ENCODE results near the gene RXRA.

RXRA gene

DNA sequence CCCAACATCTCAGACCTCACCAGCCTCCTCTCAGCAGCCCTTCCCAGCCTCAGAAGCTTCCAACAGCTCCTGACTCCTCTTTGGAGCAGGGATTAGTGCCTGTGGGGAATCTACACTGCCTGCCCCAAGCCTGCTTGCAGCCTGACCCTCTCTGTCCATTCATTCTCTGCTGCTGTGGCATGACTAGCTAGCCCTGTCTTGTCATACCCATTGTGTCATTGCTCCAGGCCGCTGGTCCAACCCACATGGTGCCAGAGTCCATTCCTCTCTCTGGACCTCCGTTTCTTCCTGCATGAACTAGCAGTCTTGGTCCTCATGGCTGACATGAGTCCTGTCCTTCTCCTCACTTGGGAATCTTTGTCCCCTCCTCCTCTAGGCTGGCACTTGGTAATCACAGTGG is 12.8 kb upstream of the RXRA start:
- no peak for DNase-seq

DNA sequence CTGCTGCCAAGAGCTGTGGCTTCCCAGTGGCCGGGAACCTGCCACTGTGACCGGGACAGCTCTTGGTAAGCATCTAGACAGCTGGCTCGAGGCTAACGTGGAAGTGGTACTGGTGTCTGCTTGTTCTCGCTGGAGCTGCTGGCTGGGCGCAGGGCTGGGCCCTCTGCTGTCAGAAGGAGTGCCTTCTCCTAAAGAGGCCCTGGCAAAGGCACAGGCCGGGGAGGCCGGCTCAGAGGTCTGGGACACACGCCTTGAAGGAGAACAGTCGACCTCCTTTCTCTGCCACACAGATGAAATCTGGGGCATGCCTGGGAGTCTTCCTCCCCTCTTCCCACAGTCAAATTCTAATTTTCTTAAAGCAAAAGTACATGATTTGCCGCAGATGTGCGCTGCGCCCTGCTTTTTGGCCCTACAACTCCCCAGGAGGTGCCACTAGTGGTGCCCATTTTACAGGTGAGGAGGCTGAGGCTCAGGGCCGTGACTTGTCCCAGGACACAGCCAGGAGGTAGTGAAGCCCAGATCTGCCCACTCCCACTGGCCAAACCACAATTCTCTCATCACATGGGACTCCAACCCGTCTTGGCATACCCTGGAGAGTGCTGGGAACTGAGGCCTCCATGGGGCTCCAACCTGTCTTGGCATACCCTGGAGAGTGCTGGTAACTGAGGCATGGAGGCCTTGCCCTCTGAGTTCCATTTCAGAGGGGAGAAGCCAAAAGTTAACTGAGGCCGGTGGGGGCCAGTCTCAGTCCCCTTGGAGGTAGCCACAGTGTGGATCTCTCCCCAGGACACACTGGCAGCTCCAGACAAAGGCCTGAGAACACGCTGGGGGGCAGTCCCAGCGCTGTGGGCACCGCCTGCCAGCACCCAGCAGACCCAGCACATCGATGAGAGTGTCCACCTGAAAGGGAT is 12.0 kb upstream of the RXRA start:
- no peak for DNase-seq

DNA sequence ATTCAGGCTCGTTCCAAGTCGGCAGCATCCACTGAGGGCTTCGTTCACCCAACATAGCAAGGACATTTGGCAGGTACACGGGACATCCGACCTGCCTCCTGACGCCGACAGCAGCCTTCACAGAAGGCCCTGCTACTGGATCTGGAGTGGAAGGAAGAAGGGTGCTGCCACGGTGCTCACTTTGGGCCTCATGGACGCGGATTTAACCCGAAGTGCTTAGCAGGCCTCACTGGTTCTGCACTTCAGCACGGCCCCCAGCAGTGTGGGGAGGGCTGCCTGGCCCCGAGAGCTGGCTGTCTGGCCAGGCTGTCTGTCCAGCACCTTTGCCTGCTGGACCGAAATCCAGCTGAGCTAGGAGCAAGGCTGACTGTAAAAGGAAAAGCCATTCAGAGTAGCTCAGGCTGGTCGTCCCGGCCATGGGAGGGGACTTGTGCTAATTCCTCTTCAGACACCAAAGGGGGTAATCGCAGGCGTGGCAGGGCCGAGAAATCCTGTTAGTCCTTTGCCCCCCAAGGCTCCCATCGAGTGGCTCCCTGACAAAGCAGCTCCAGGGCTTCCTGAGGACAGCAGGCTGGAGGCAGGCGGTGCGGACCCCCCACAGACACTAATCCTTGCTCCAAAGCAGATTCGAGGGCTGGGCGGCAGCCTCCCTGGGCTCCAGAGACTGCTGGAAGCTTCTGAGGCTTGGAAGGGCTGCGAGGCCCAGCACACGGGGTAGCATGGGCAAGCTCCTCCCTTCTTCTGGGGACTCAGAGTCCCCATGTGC is 11.1 kb upstream of the RXRA start:
- DNase-seq = no peak

DNA sequence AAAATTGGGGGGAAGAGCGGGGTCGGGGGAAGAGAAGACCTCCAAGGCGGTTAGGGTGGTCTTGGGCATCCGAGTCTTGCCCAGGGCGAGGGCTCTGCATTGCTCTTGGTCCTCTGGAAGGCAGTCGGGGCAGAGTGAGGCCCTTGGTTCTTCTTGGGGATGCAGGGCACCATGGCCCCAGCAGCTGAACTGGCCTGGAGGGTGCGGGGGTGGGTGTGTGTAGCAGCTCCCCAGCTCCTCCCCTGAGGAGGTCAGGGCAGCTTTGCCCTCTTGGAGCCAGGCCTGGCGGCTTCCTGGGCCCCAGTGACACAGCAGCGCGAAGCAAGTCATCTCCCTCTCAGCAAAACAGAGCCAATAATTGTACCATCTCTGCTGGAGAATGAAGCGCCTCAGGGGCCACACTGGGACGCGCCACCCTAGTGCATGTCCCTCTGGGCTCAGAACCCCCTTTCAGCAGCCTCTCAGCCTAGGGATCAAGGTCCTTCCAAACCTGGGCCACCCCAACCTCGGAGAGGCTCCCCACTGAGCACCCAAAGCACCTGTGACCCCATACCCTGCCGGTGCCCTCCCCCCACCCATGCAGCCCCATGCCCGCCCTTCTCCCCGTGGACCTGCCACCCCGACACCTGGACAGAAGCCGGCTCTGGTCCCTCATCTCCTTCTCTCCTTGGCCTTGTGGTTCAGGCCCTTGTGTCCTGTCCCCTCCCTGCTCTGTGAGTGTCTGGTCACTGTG is 10.4 kb upstream of the RXRA start:
- no peak for DNase-seq

DNA sequence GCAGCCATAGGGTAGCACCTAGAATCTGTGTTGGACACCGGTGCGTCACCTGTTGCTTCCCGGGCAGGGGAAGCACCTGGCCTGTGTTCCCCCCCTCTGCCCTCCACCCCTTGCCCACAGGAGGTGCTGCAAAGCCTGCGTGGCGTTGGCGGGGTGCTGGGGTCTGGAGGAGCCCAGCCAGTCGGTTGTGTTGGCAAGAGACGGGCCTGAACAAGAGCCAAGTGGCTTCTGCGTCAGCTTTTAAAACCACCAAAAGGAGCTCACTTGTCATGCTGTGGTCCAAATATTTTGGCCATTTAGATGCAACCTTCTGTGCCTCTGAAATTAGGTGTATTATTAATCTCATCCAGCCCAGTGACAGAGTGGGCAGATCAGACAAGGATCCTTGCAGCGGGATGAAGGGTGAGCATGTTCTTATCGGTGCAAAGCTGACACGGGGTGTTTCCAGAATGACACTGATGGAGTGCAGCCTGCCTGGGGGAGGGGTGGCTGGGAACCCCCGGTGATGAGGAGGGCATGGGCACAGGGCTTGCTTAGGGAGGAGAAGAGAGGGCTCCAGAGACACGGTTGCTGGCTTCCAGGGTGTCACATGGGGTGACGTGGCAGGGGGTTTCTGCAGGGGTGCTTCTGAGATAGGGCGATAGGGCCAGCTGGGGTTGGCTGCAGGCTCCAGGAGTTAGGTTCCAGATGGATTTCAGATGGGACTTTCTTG is 9.7 kb upstream of the RXRA start:
- DNase-seq = no peak

DNA sequence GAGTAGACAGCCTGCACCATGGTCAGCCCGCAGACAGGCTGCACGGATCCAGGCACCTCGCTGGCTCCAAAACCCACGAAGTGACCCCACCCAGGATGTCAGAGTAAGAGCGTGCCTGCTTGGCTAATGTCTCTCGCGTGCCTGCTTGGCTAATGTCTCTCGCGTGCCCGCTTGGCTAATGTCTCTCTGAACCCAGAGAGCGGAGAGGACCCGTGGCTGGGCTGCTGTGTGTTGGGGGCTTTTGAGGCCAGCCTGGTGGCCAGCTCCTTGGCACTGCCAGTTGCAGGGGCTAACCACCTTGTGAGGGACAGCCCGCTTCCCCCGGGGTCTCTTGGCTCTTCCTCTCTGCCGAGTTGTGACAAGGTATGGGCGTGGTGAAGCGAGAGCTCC is 8.9 kb upstream of the RXRA start:
- DNase-seq = no peak

DNA sequence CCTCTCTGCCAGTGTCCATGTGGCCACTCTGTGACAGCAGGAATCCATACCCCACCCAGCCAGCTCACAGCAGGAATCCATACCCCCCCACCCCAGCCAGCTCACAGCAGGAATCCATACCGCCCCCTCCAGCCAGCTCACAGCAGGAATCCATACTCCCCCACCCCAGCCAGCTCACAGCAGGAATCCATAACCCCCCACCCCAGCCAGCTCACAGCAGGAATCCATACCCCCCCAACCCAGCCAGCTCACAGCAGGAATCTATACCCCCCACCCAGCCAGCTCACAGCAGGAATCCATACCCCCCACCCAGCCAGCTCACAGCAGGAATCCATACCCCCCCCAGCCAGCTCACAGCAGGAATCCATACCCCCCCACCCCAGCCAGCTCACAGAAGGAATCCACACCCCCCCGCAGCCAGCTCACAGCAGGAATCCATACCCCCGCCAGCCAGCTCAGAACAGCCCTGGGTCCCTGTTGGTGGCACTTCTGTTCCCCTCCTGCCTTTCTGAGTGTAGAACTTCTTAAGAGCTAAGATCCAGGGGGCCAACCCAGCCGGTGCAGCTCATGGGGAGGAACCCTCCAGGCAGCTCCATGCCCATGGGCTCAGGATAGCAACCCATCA is 8.4 kb upstream of the RXRA start:
- DNase-seq = no peak

DNA sequence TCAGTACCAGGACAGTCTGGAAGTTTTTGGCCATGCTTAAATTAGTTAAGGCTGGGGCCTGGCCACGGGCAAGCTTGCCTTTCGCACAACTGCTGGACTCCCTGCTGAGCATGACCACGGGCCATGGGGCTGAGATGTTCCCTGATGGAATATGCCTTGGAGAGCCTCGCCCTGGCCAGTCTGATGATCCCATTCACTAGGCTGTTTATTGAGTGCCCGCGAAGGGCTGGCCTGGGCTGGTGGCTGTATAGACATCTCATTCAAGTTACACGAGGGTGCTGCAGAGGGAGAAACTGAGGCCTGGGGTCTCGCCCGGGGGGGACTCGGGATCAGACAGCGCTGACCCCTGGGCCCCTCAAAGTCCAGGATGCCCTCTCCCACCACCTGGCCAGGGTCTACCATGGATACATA is 7.8 kb upstream of the RXRA start:
- no peak for DNase-seq

DNA sequence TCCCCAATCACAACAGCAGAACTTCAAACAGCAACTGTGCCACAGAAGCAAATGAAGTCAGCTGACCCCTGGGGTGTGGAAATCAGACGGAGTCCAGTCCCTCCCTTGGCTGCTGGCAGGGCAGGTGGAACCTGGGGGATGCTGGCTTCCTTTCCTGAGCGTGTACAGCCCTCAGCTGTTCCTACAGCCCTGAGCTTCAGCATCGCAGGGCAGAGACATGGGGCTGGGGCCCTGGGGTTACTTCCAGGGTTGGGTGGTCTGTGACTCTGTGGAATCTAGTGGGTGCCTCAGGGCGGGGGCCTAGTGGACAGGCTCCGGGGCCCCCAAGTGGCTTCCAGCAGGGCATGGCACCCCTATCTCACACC is 7.3 kb upstream of the RXRA start:
- no peak for DNase-seq

DNA sequence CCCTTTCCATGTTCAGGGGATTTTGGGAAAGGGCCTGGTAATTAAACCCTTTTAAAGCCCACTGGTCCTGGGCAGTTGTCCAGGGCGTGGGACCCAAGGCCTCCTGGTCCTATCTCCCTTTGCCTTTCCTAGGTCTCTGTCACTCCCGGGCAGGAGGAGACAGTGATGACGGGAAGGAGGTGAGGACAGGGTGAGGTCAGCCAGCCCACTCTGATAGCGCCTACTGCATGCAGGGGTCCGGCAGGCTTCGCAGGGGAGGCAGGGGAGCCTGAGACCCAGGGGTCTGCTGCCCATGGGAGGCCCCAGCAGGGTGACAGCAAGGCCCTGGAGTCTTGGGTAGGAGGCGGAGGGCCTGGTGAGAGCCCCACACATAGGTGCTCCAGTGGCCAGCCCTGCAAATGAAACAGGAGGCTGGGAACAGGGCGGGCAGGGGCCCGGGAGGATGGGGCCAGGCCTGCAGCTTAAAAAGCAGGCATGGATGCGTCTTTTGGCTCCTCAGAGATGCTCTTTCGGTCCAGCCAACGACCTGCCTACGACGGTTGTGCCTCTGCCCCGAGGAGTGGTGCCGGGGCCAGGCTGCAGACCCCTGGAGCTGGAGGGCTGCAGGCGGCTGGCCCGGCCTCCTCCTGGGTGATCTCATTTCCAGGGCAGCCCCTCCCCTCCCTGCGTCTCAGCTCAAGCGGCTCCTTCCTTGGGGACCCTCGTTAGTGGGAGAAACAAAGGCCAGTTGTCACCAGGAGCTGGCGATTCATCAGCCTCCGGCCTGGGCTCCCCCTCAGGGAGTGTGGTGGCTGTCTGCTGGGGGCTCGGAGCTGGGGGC is 6.7 kb upstream of the RXRA start:
- DNase-seq = no peak

DNA sequence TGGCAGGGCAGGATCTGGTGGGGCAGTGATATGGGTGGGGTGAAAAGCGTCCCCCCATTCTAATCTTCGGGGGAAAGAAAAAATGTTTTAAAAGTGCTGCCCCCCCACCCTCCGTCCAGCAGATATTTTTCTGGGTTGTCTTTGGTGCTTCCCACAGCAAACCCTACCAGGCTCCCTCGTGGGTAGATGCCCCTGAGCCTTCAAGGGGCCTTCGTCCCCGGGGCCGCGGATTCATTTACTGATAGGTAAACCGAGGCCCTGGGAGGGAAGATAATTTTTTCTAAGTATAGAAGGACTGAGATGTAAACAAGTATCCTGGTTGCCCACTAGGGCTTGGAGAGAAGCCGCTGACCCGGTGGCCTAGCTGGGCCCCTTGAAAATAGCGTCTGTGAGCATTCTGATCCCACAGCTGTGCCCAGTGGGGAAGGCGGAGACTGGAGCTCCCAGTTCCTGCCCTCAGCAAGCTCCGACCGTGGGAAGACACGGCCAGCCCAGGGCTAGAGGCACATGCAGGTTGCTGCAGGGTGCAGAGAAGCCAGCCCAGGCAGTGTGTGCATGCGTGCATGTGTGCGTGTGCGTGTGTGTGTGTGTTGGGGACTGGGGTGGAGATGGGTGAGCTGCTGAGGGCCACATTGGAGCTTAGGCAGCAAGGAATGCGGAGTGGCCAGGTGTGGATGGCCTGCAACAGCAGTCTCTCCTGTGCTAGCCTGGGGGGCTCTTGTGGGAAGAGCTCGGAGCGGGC is 6.0 kb upstream of the RXRA start:
- no peak for DNase-seq

DNA sequence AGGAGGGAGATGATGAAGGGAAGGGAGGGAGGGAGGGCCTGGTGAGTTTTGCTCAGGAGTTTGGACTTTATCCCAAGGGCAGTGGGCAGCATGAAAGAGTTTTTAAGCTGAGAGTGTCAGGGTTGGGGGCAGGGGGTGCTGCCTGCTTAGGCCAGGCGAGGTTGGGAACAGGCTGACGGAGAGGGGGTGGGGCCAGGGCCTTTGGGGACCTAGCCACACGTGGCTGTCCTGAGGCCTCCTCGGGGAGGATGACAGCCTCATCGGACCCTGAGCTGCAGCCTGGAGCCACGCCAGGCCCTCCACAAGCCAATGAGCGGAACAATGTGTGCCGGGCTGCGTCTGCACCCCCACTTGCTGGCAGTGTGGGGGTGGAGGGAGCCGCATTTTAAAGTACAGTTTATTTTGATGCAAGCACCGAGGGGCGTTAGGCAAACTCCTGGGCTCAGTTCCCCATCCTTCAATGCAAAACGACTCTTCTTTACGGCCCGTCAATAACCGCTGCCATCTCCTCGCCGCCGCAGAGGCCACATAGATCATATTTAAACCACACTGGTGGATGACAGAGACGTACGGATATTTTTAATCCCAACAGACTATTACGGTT is 5.3 kb upstream of the RXRA start:
- DNase-seq = no peak

DNA sequence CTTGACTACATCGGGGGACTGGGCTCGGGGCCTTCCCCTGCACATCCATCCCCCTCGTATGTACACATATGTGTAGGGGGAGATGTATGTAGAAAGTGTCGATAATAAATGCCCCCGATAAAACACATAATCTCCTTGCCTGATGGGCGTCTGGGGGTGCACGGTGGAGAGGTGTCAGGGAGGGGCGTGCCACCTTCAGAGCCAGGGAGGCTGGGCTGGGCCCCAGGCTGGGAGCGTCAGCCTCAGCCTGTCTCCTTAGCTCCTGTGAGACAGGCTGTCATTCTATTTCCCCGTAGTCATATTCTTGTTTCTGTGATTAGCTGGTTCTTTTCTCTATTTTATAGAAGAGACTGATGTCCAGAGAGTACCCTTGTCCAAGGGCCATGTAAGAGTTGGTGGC is 4.7 kb upstream of the RXRA start:
- DNase-seq = no peak

DNA sequence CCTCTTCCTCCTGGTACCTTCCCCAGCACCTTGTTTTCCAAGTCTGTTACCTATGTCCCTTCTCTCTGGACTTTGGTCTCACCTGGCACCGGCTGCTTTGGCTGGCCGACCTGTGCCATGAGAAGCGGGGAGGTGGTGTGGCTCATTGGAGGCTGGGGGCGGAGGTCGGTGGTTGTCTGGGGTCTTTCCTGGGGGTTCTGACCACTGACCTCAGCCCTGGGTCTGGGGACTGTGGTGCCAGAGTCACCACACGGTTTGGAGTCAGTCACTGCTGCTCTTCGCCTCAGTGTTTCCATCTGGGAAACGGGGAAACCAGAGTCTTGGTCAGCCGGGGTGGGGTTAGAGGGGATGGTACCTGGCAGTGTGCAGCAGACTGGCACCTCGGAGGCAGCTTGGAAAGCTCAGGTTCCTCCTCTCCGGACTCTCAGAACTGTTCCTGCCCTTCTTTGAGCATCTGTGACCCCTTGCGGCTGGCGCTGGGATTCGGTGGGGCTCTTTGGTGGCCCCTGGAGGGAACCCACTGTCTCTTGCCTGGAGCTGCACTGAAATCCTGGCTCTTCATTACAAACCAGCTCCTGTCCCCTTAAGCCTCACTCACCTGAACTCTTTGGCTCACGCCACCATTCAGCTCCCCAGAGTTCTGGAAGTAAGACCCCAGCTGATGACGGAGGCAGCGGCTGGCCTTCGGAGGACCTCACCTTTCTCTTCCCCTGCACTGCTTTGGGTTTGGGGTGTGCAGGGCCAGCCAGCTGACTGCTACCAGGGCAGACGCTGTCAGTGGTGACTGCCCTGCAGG is 4.1 kb upstream of the RXRA start:
- no peak for DNase-seq

DNA sequence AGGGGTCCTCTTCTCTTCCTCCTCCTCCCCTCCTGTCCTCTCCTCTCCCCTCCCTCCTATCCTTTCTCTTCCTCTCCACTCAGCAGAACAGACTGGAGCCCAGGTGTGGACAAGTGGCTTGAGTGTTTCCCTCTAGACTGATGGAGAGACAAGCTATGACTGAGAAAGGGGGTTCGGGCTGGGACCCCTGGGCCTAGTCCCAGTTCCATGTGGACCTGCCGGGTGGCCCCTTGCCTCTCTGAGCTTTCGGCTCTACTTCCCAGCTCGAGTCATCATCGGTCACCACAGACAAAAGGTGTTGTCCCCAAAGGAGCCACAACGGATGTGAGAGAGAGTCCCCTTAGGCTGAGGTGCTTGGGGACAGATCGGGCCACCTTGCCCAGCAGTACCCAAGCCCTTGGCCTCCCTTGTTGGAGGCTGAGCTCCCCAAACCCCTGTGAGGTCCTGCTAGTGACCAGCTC is 3.4 kb upstream of the RXRA start:
- no peak for DNase-seq

DNA sequence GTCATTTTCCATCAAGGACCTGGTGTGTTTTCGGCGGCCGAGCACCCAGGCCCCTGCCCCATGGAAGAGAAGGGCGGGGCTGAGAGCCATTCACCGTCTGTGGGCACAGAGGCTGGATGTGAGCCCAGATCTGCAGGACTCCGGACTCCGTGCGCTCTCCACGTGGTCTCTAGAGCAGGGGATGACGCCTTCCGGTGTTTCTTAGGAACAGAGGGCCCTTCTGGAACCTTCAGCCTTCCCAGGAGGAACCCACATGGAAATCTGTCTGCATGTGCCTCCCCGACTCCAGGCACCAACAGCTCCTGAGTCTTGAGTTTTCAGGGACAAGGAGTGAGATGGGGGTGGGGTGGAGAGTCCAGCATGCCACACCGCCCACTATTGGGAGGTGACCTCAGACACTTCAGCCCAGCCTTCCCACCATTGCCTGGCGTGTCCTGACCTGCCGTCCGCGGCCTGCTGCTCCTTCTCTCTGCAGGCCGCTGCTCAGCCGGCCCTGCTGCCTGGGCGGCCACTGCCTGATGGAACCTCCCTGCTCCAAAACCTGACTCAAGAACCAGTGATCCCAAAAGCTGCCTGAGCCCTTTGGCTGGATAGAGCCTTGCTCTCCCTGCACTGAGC is 2.4 kb upstream of the RXRA start:
- DNase-seq = no peak

DNA sequence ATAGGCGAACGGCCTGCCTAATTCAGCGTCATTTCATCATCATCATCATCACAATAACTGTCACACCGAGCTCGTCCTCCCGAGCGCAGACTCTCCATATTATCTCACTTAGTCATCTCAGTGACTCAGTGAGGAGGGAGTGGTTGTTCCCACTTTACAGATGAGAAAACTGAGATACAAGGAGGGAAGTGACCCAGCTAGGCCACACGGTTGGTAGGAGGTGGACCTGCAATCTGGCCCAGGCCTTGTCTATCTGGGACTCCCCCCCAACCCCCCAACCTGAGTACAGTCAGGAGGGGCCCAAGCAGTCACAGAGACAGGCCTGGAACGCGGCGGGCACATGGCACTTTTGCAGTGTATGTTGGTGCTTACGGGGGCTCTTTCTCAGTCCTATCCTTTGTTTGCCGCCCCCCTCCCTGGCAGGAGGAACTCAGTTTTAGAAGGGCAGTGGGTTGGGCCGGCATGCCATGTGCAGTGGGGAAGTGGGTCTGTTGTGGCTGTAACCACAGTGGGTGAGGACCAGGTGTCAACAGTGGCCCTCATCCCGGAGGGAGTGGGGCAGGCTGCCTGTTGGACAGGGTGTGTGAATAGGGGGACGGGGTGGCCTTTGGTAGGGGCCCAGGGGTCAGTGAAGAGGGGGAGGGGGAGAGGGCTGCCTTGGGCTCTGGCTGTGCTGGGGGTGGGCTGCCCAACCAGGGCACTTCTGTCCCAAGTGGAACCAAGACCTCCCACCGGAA is 1.7 kb upstream of the RXRA start:
- peak; percentile 44 for DNase-seq

DNA sequence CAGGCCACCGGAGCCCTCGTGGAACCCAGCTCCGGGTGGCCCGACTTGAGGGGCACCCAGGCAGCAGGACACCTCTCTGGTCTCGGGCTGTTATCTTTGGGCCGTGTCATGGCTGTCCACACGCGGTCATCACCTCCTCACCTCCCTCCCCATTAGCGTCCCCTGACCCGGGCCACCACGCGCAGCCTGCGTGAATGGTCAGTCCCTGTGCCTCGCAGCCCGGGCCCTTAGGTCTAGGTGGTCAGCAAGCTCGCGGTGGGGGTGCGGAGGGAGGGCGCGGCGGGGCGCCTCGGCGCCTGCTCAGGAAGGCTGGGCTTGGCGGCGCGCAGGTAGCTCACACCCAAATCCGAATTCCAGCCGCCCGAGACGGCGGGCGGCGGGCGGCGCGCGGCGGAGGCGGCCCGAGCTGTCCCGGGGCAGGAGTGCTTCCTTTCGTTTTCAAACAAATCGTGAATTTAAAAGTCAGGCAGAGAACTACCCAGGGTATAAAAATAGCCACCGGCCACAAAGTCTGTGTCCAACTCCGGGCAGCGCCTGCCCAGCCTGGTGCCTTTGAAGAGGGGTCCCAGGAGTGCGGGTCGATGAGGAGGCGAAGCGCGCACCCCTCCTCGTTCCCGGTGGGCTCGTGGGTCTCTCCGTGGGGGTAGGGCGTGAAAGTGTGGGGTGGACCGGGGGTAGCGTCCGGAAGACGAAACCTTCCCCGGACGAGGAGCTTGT is 1.0 kb upstream of the RXRA start:
- DNase-seq = no peak
